Heart right ventricle (tissue), 16 donors: ENCODE results near the gene NIPA2. TPM values are rescaled to one million over a fixed set of nuclear protein-coding genes. Genes with fewer than 3 reads are reported as not detected.

ENCODE experiments used
- ATAC-seq, 8 donors: fragments of 200-7000 bp; cut with Tn5 transposase; one replicate each; pipeline ENCODE4 v1.9.1; 2020; ENCODE audit warnings: mild to moderate bottlenecking in 8 of 8, moderate library complexity in 8 of 8, moderate number of reproducible peaks in 1 of 8
- DNase-seq, 2 donors: peaks; one replicate each; pipeline ENCODE4 v3.0.0-alpha.2; 2020
- H3K27ac ChIP-seq, 10 donors: fragments of 200-600 bp; sonication (generic) in 2 of 10; one replicate each; pipeline versions ENCODE4 v1.5.0 to v1.8.0; 2020 to 2022; ENCODE audit warnings: mild to moderate bottlenecking in 3 of 10
- H3K27me3 ChIP-seq, 7 donors: fragments of 200-600 bp; one replicate each; pipeline ENCODE4 v1.8.0; 2021 to 2022; ENCODE audit warnings: mild to moderate bottlenecking in 2 of 7
- H3K36me3 ChIP-seq, 9 donors: fragments of 200-600 bp; sonication (generic) in 1 of 9; one replicate each; pipeline versions ENCODE4 v1.5.0 to v1.8.0; 2020 to 2022; ENCODE audit warnings: mild to moderate bottlenecking in 2 of 9
- H3K4me1 ChIP-seq, 9 donors: fragments of 200-600 bp; sonication (generic) in 1 of 9; one replicate each; pipeline versions ENCODE4 v1.5.0 to v1.8.0; 2020 to 2022; ENCODE audit warnings: mild to moderate bottlenecking in 4 of 9
- H3K4me3 ChIP-seq, 10 donors: fragments of 200-600 bp; sonication (generic) in 2 of 10; one replicate each; pipeline versions ENCODE4 v1.5.0 to v1.8.0; 2020 to 2022; ENCODE audit warnings: mild to moderate bottlenecking in 7 of 10, moderate library complexity in 2 of 10
- H3K9me3 ChIP-seq, 11 donors: fragments of 200-600 bp in 10 of 11; sonication (generic) in 2 of 11; one replicate each; pipeline versions ENCODE4 v1.5.0 to v1.8.0; 2013 to 2022; ENCODE audit warnings: mild to moderate bottlenecking in 2 of 11, control low read depth in 1 of 11, moderate library complexity in 1 of 11
- CTCF ChIP-seq, 9 donors: fragments of 200-600 bp; sonication (generic) in 2 of 9; IDR thresholded peaks; one replicate each; pipeline versions ENCODE4 v1.5.0 to v1.8.0; 2021 to 2022; ENCODE audit warnings: antibody characterized with exemption in 9 of 9, mild to moderate bottlenecking in 5 of 9, moderate library complexity in 1 of 9
- WGBS, 2 donors: extraction: QIAGEN DNeasy Blood & Tissue Kit; methylation state at CpG; one replicate each; pipeline ENCODE4 v1.1.7; 2013; ENCODE audit warnings: inconsistent platforms in 1 of 2; 5-methylcytosine and 5-hydroxymethylcytosine counted together
- intact Hi-C, 10 donors: fragments of 100-400 bp; cut with DNase I; formaldehyde crosslinking; loops; one replicate each; pipeline versions ENCODE4 v1.11.1 to v1.14.2; 2022
- polyA plus RNA-seq, 2 donors: library from polyadenylated mRNA; stranded (reverse); fragments of 200-250 nt; gene quantifications; one replicate each; pipeline ENCODE4 v1.2.3, GENCODE V29; 2013
- total RNA-seq, 10 donors: library from RNA; stranded (reverse); fragmentation: NEBNext Ultra II Directional in 3 of 10; extraction: Animal tissue kit (Norgen Biotek cat#: 25700) in 3 of 10; gene quantifications; one replicate each; pipeline versions ENCODE4 v1.2.1 to v1.2.4, GENCODE V29; 2021 to 2023
- donor health status: Arrhythmogenic right ventricular cardiomyopathy.
- donor health status: ischemic (EF 13 %, LVEDD 7.1; RV severe dilation, severe dysfunction).
- donor health status: healthy with polysubstance abuse.
- donor health status: DM: no; HTN: yes; CAD: no.
- donor health status: DM: no; HTN: no; CAD: no.
- donor health status: ischemic (EF 25% LVEDD 6.9; RV normal size, moderate dysfunction).
- donor health status: ischemic (EF 25% LVEDD 5.7; RV mildly dilated, moderate dysfunction).
- donor health status: healthy.
- donor health status: DM: yes; HTN: yes; CAD: no.
- donor health status: Ischemic cardiomyopathy.
- donor health status: ischemic (EF 35%, LVEDD 5.7; RV mildly dilated, moderate dysfunction).
- donor health status: nonischemic (EF 11% LVEDD 7.7; RV severe dilation, severe dysfunction).
- donor health status: DM: yes; HTN: yes; CAD: no.
- donor health status: PGD.
- donor health status: ischemic (EF 29% LVEDD 5.4; RV normal size, mild dysfunction).
- donor health status: nonischemic (EF 23%, LVEDD 6.1; RV moderate dilation, normal function).

NIPA2 gene
- total and polyA plus RNA-seq, 12 donors = 4.7 to 30.3 (median 19.3) TPM

- WGBS, 2 donors = 92 to 93% methylated on average over 14 of the region's 14 CpGs
Measured at GRCh38 chr15:22889146-22889818, 50.8 kb downstream of the NIPA2 start.

GRCh38 chr15:22890296-22890695 is 51.8 kb downstream of the NIPA2 start:
- ATAC-seq (no peak), DNase-seq (no peak)
- intact Hi-C loops = loop anchor here in 1 of 10 donors (2.0 kb wide), 1 partner anchor 21 kb away; no protein-coding TSS in a partner anchor
- no peak overlapping the region for H3K4me3 ChIP-seq
- H3K36me3 ChIP-seq = peaks cover 0 to 93% (median 19%) of the 10 kb centered on the region in 9 donors
- 94 to 97% methylated on average over 11 of the region's 11 CpGs for WGBS, 2 donors
- H3K4me1 ChIP-seq = peaks cover 0 to 11% (median 0%) of the 10 kb centered on the region in 9 donors
- H3K27ac ChIP-seq = no peak overlapping the region
- H3K9me3 ChIP-seq = no peaks in the 10 kb centered on the region
- no peak for TF ChIP-seq CTCF (IDR thresholded peaks at IDR 0.05)
- H3K27me3 ChIP-seq = no peaks in the 10 kb centered on the region

More at GRCh38 chr15:22889146-22889818, 50.8 kb downstream of the NIPA2 start:
- DNase-seq = no peak
- no peak overlapping the region for H3K4me3 ChIP-seq
- H3K36me3 ChIP-seq = peaks cover 0 to 93% (median 19%) of the 10 kb centered on the region in 9 donors
- no peaks in the 10 kb centered on the region for H3K9me3 ChIP-seq
- H3K27ac ChIP-seq = no peak overlapping the region
- intact Hi-C loops = loop anchor here in 1 of 10 donors (10.0 kb wide), 1 partner anchor 56 kb away; no protein-coding TSS in a partner anchor
- ATAC-seq = no peak
- H3K4me1 ChIP-seq = peaks cover 0 to 11% (median 0%) of the 10 kb centered on the region in 9 donors
- TF ChIP-seq CTCF (IDR thresholded peaks at IDR 0.05) = no peak
- no peaks in the 10 kb centered on the region for H3K27me3 ChIP-seq

GRCh38 chr15:22891426-22892210 is 53.2 kb downstream of the NIPA2 start:
- peaks cover 0 to 11% (median 0%) of the 10 kb centered on the region in 9 donors for H3K4me1 ChIP-seq
- WGBS, 2 donors = 85 to 91% methylated on average over 33 of the region's 33 CpGs
- DNase-seq = no peak
- intact Hi-C loops = loop anchor here in 1 of 10 donors (2.0 kb wide), 1 partner anchor 23 kb away; no protein-coding TSS in a partner anchor
- H3K36me3 ChIP-seq = peaks cover 0 to 93% (median 19%) of the 10 kb centered on the region in 9 donors
- no peak for TF ChIP-seq CTCF (IDR thresholded peaks at IDR 0.05)
- H3K27me3 ChIP-seq = no peaks in the 10 kb centered on the region
- ATAC-seq = no peak
- no peaks in the 10 kb centered on the region for H3K9me3 ChIP-seq
- H3K4me3 ChIP-seq = no peak overlapping the region
- no peak overlapping the region for H3K27ac ChIP-seq

- no peak for DNase-seq
- no peak for TF ChIP-seq CTCF (IDR thresholded peaks at IDR 0.05)
- 83 to 91% methylated on average over 9 of the region's 9 CpGs for WGBS, 2 donors
- Histone ChIP-seq H3K27me3 (no peaks in the 10 kb centered on the region), H3K4me3 (no peak overlapping the region), H3K4me1 (peaks cover 0 to 11% (median 0%) of the 10 kb centered on the region in 9 donors), H3K27ac (no peak overlapping the region), H3K36me3 (peaks cover 0 to 93% (median 23%) of the 10 kb centered on the region in 9 donors), H3K9me3 (no peaks in the 10 kb centered on the region)
- intact Hi-C loops = no loop called here
- no peak for ATAC-seq
Measured at GRCh38 chr15:22892333-22892732, 53.9 kb downstream of the NIPA2 start.
